Right hindlimb (tissue), 1 donor: Measurements from ENCODE around the gene USP17L17.
"Not testable (repeated sequence)": the region's sequence is repeated elsewhere in the genome, so short reads cannot be mapped to it uniquely, and the experiment has no call there.

Source experiments
- DNase-seq: peaks from one replicate; pipeline ENCODE4 v3.0.0-alpha.2; 2018

USP17L17 gene

GRCh38 chr4:9243579-9243978, at the start of gene USP17L17:
Gene USP17L17 (plus strand): TSS chr4:9243879. CDS start chr4:9243879, 0 bp downstream.
- not testable (repeated sequence) for DNase-seq

GRCh38 chr4:9210357-9210756, 33.3 kb upstream of the USP17L17 start, which contains the start of gene USP17L10:
Gene USP17L10 (plus strand): TSS chr4:9210657. CDS start chr4:9210657, 0 bp downstream.
- not testable (repeated sequence) for DNase-seq

- not testable (repeated sequence) for DNase-seq
Observed at GRCh38 chr4:9214701-9215100, 29.0 kb upstream of the USP17L17 start.

GRCh38 chr4:9215105-9215504, 28.6 kb upstream of the USP17L17 start, which contains the start of gene USP17L11:
Gene USP17L11 (plus strand): TSS chr4:9215405. CDS start chr4:9215405, 0 bp downstream.
- not testable (repeated sequence) for DNase-seq

GRCh38 chr4:9219852-9220251, 23.8 kb upstream of the USP17L17 start, which contains the start of gene USP17L12:
Gene USP17L12 (plus strand): TSS chr4:9220152. CDS start chr4:9220152, 0 bp downstream.
- not testable (repeated sequence) for DNase-seq

- not testable (repeated sequence) for DNase-seq
Observed at GRCh38 chr4:9224596-9224995, 19.1 kb upstream of the USP17L17 start, which contains the start of gene USP17L13. Gene USP17L13 (plus strand): TSS chr4:9224896. CDS start chr4:9224896, 0 bp downstream.

- DNase-seq = not testable (repeated sequence)
Observed at GRCh38 chr4:9230249-9230648, 13.4 kb upstream of the USP17L17 start.

GRCh38 chr4:9234085-9234484, 9.6 kb upstream of the USP17L17 start, which contains the start of gene USP17L15:
Gene USP17L15 (plus strand): TSS chr4:9234385. CDS start chr4:9234385, 0 bp downstream.
- DNase-seq = not testable (repeated sequence)

GRCh38 chr4:9238461-9238860, 5.2 kb upstream of the USP17L17 start:
- DNase-seq = peak; percentile 0

GRCh38 chr4:9247953-9248680, 4.4 kb downstream of the USP17L17 start, which contains the start of gene USP17L18:
Gene USP17L18 (plus strand): TSS chr4:9248630. CDS start chr4:9248630, 0 bp downstream.
- DNase-seq = peak; percentile 8

- DNase-seq = not testable (repeated sequence)
Observed at GRCh38 chr4:9253078-9253477, 9.4 kb downstream of the USP17L17 start, which contains the start of gene USP17L19. Gene USP17L19 (plus strand): TSS chr4:9253378. CDS start chr4:9253378, 0 bp downstream.

GRCh38 chr4:9257824-9258223, 14.1 kb downstream of the USP17L17 start, which contains the start of gene USP17L20:
Gene USP17L20 (plus strand): TSS chr4:9258124. CDS start chr4:9258124, 0 bp downstream.
- DNase-seq = not testable (repeated sequence)

GRCh38 chr4:9262572-9262971, 18.9 kb downstream of the USP17L17 start, which contains the start of gene USP17L21:
Gene USP17L21 (plus strand): TSS chr4:9262872. CDS start chr4:9262872, 0 bp downstream.
- DNase-seq = not testable (repeated sequence)

GRCh38 chr4:9267319-9267718, 23.6 kb downstream of the USP17L17 start, which contains the start of gene USP17L22:
Gene USP17L22 (plus strand): TSS chr4:9267619. CDS start chr4:9267619, 0 bp downstream.
- DNase-seq = not testable (repeated sequence)

GRCh38 chr4:9271719-9272118, 28.0 kb downstream of the USP17L17 start:
- DNase-seq = not testable (repeated sequence)
